ENCODE results near the gene PNPLA3.

Gene PNPLA3

DNA sequence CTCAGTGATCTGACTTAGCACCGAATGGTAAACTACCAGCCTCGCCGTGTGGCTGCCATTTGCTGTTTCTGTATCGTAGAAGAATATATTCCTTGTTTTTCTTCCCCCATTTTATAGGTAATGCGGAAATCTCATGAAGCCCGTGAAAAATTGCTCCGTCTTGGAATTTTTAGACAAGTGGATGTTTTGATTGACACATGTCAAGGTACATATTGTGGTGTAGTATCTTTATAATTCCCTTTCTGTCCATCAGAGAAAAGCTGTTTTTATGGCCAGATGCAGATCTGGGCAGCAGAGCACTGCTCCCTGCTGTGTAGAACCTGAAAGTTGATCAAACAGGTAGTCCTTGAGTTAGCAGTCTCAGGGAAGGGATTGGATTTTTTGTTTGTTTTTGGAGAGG is 45.0 kb downstream of the PNPLA3 start:
- DNase-seq: no peak

DNA sequence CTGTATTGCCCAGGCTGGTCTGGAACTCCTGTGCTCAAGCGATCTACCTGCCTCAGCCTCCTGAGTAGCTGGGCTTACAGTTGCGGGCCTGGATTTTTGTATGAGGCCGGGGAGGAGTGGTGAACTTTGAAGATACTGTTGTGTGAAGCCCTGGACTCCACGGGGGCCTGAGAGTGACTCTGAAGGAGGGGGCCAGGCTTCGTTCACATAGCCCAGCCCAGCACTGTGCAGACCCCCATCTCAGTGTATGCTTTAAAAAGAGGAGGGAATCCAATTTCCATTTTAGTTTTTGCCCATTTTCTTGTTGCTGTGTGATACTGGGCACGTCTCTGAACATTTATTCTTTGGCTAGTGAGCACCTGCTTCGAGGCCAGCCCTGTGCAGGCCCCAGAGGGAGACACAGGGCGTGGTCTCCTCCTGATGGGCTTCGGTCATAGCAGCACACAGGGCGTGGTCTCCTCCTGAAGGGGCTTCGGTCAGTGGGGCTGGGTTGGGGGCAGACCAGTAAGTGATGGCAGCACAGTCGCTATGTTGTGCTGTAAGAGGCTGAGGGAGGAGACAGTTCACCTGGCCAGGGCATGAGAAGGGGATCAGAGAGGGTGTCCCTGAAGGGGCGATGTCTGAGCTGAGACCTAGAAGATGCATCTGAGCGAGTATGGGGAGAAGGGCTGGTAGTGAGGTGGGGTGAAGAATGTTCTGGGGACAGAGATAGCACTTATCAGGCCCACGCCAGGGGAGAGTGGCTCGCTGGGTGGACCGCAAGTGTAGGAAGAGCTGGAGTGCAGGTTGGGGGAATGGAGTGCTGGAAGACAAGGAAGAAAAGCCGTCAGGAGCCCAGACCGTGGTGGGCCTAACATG is 45.6 kb downstream of the PNPLA3 start:
- no peak for DNase-seq

DNA sequence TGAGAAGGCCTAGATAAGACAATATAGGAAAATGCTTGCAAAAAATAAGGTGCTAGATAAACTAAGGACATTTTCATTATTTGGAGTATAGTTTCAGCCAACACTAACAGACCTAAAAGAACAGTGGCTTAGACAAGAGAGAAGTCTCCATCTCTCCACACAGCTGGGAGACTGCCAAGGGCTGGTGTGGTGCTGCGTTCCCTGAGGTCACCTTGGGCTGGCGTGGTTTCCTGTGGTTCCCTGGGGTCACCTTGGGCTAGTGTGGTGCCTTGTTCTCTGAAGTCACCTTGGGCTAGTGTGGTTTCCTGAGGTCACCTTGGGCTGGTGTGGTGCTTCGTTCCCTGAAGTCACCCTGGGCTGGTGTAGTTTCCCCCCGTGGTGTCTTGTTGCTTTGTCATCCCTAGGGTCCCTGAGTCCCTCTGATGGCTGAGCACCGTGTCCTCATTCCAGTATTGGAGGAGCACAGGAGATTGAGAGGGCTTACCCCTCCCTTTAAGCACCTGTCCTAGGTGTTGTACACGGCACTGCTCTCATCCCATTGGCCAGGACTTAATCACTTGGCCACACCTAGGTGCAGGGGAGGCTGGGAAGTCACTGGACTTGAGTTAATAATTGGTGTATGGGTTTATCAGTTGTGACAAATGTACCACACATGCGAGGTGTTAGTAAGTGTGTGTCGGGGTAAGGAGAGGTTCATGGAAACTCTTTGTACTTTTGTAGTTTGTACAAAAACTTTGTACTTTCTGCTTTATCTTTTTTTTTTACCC is 46.6 kb downstream of the PNPLA3 start:
- no peak for DNase-seq

DNA sequence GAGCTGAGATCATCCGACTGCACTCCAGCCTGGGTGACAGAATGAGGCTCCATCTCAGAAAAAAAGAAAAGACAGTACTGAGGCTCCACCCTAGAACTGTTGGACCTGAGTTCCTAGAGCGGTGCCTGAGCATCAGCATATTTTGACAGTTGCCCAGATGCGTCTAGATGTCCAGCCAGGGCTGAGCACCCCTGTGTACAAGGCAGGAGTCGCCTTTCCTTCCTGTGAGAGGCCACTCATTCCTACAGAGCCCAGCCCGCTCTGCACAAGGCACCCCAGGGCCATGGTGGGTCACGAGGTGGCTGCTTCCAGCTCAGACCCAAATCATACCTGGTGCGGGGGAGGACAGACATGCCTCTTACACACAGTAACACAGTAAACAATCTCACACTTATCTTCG is 47.5 kb downstream of the PNPLA3 start:
- no peak for DNase-seq

DNA sequence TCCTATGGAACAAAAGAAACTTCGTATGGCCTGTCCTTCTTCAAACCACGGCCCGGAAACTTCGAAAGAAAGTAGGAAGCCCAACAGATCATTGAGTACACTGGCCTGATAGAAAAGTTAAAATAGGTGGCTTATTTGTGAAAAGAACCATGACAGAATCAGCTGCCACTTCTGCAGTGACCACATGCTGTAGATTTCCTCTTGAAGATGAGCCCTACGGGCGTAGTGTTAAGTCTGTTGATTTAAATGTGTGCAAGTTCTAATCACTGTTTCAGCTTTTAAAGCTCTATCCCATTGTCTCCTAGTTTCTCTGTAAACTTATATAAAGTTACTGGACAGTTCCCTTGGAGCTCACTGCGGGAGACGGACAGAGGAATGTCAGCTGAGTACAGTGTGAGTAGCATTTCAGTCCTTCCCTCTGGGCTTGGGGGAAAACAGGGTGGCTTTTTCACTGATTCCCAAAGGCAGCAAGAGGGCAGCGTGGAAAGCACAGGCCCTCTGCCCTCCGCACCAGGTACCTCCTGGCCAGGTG is 49.4 kb downstream of the PNPLA3 start:
- no peak for DNase-seq

DNA sequence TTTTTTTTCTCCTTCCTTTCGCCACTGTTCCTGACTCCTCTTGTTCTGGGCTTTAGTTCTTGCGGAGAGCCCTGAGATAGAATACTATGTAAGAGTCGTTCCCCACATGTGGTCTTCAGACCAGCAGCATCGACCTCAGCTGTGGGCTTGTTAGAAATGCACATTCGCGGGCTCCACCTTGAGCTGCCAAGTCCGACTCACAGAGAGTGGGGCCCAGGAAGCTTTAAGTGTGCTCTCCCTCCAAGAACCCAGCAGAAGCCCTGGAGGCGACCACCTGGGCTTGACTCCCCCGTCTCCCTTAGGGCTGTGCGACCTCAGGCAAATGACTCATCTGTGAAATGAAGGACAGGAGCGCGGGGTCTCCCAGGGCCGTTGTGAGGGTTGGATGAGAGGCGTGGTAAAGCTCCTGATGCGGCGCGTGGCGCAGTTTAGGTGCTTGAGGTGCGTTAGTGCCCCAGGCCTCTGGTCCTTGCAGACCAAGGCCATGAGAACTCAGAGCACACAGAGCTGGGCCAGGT is 50.5 kb downstream of the PNPLA3 start:
- DNase-seq: no peak

DNA sequence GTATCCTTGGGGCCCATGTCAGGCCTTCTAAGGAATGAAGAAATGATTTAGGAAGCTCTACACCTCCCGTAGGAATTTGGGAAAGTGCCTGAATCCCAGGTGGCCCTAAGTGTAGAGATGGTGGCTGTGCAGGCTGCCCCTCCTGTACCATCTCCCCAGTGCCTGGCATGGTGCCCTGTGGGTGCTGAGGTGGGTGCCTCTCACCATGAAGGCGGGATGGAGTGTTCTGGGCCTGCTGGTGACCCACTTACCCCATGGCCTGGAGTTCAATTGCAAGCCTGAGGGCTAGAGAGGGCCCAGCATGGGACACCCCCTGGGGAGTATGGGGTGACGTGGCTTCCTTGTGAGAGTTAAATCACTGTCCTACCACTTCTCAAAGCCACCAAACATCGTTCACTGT is 51.4 kb downstream of the PNPLA3 start:
- no peak for DNase-seq

DNA sequence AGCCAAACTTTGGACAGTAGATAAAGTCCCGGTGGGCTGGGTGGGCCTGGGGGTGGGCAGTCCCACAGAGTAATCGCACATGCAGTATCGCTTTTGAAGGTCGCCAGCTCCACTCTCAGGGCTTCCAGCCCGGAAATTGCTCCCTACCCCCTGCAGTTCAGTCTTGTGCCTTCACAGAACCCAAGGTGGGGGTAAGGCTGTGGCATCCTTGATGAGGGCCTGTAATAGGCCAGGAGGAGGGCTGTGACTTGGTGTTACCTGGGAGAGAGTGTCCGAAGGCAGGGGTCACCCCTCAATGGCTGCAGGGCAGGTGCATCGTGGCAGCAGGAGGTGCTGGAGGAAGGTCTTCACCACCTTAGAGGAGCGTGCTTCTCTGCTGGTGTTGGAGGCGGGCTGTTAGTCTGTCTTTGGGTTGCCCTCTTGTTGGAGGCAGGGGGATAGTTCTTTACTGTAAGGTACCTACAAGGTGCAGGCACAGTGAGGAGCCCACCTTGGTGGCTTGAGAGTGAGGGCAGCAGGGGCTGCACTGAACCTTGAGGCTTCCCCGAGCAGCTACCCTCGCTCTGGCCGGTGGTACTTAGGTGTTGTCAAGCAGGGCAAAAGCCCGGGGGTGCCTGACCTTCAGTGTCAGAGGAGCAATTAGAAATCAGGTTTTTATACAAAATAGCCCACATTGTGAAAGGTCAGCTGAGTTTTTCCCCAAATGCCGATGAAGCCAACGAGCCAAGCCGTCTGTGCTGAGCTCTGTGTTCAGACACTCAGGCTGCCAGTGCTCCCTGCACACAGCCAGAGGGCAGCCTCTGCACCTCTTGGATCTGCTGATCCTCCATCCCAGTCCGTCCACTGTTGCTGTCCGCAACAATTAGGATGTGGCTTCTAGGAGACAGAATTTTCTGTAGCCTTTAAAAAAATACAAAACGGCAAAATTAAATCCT is 53.5 kb downstream of the PNPLA3 start:
- DNase-seq: no peak

DNA sequence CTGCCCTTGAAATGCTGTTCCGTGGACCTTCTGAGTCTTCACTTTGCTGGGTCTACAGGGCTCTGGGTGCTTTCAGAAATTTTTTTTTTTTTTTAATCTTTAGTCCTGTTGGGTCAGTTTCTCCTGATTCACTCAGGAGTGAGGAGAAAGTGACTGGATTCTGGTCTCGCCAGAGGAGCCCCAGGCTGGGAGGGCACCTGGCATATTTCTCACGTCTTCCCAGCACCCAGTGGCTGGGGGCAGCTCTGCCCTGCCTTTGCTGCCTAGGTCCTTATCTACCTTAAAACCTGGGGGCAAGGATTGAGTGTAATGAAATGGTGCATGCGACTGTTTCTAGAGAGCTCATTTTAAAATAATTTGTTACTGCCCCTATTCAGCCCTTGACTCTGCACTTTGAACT is 55.0 kb downstream of the PNPLA3 start:
- no peak for DNase-seq

DNA sequence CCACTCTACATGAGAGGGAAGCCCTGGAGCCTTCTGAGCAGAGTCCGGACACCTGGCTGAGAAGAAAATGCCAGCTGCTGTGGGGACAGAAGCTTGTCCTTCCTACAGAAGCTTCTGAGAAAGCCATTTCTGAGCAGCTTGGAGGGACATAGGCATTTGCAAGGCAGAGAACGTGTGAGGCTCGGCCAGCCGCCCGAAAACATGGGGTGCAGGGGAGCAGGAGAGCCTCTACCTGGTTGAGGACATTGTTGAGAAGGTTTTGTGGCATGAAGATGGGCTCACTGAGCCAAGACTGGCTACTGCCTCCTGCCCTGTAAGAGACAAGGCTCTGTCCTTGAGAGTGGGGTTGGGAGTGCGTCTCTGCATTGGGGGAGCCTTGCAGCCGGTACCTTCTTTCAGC is 57.0 kb downstream of the PNPLA3 start:
- no peak for DNase-seq

DNA sequence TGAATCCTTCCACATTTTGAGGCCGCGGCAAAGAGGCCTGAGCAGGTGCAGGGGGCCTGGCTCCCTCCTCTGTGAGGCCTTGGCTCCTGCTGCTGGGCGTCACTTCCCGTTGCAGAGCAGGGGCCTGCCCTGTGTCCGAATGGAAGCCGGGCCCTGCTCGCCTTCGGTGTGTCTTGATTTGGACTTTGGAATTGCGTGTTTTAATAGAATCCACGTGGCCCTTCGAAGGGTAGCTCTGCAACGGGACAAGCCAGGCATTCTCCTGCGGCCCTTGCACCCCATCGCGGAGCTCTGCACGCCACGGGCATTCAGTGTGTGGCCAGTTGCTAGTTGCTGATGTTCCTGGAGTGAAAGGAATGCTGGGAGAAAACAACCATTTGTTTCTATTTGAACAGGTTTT is 57.4 kb downstream of the PNPLA3 start:
- no peak for DNase-seq

DNA sequence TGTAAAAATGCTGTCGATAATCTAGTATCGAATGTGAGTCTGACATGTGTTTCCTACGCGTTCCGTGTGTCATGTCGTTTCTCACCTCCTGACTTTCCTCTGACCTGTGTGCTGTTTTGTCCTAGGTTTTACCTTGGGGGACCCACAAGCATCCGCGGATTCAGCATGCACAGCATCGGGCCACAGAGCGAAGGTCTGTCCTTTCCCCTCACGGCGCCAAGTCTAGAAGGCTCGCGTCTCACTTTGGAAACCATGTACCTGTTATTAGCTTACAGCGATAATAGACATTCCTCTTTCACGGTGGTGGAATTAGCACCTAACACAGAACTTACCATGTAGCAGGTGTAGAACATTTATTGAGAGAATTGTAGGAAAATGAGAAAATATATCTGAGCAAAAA is 60.2 kb downstream of the PNPLA3 start:
- no peak for DNase-seq

DNA sequence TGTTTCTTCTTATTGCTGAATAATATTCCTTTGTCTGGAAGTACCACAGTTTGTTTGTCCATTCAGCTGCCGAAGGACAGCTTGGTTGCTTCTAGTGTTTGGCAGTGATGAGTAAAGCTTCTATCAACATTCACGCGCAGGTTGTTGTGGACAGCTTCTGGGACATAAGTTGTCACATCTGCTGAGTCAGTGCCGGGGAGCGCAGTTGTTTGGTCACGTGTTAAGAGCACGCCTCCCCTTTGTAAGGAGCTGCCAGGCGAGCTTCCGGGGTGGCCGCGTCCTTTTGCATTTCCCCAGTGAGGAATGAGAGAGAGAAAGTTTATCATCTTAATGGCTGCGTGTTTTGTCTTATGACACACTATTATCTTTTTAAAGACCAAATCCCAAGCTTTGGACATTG is 61.9 kb downstream of the PNPLA3 start:
- DNase-seq: no peak

DNA sequence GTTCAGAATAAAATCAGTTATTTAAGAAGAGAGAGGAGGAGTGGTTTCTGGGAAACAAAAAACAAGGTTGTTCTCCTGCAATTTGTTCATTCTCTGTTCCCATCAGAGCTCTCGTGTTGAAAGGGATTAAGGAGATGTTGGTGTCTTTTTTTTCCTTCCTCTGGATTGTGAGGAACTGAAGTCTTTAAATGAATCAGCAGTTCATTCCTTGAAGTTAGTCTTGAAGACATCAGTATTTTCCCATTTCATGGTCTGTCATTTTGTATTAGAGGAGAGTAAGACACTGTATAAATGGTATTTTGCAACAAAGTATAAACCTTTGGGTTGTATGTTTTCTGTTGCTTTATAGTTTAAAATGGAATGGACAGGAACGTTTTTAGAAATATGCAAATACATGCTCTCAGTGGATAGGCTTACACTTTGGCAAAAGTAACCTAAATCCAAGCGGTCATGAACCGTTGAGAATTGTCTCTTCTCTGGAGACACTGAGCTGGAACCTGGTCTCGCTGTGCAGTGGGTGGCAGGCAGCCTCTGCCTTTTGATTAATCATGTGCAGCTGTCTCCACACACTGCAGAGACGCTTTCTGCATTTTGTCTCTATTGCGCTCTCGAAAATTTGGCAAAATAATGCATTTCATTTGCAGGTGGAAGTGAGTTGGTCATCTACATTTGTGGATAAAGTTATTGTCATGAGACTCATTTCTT is 64.7 kb downstream of the PNPLA3 start:
- DNase-seq: no peak

DNA sequence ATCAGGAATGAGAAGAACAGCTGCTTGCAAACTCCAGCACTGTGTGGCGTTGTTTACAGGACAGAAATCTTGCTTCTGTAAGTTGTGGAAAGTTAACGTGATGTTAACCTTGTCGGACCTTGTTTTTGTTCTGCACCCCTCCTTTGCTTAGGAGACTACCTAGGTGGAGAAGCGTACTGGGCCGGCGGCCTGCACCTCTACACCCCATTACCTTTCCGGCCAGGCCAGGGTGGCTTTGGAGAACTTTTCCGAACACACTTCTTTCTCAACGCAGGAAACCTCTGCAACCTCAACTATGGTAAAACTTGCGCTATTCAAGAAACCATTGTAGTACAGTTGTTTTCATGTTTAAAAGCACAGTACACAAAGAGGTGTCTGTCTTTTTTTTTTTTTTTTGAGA is 65.4 kb downstream of the PNPLA3 start:
- no peak for DNase-seq

DNA sequence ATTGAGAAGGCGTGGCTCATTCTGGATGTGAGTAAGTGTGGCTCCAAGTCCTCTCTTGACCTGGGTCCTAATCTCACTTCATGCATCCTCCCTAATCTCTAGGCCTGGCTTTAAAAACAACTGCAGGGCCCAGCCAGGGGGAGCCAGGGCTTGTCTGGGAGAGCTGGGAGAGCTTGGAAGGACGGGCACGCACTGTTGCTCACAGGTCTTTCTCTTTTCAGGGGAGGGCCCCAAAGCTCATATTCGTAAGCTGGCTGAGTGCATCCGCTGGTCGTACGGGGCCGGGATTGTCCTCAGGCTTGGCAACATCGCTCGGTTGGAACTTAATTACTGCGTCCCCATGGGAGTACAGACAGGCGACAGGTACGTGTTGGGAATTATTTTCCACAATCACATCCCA is 66.4 kb downstream of the PNPLA3 start:
- no peak for DNase-seq

DNA sequence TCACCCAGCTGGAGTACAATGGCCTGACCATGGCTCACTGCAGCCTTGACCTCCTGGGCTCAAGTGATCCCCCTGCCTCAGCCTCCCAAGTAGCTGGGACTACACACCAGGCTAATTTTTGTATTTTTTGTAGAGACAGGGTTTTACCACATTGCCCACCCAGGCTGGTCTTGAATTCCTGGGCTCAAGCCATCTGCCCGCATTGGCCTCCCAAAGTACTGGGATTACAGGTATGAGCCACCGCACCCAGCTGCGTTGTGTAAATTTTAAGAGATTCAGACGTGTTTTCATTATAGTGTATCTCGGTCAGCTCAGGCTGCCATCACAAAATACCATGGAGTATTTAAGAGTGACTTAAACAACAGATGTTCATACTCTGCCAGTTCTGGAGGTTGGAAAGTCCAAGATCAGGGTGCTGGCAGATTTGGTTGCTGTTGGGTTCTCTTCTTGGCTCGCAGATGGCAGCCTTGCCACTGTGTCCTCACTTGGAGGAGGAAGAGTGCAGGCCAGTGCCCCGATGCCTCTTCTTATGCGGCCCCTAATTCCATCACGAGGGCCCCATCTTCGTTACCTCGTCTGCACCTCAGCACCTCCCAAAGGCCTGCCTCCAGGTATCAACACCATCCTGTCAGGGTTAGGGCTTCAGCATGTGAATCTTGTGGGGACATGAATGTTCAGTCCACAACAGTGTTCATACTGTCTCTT is 67.9 kb downstream of the PNPLA3 start:
- DNase-seq: no peak

DNA sequence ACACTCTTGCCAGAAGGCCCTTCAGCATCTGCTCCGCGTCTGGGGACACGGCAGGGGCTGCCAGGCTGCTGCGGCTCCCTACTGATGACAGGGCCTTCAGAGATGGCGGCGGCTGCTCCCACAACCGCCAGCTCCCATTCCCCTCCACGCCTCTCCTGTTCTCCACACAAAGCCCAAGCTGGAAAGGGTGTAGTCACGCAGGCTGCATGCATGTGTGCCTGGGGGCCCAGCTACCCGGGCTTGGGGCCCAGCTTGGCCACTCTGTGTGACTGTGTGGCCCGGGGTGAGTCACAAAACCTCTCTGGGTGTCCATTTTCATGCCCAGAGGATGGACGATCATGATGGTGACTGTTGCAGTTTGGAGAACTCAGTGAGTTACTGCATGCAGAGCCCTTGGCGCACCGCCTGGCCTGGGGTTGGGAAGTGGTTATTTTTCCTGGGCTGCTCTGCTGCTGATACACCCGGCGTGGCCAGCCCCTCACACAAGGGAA is 68.8 kb downstream of the PNPLA3 start:
- no peak for DNase-seq

DNA sequence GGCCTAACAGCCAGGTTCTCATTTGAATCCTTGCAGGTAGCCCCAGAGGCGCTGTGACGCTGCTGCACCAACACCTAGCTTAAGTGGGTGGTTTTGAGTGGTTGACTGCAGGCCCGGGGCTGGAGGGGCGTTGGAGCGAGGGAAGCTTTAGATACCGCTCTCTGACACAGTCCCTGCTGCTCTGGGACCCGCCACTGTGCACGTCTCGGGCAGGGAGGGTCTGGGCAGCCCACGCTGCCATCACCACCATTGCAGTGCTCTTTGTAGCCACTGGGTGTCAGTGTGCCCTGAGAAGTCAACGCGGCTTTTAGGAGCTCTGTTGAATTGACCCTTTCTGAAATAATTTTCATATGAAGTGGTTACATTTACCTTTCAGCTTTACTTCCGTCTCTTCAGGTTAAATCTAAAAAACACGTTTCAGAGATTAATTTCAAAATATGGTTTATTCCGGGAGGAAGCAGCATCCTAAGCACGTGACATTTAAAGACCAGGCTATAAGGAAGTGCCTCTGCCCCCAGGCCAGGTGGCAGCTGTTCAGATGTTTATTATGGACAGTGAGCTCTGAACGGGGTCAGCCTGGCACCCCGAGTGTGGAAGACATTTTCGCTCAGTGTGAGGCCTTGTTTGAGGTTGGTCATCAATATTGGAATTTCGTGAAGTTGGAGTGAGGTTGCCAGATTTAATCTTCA is 69.6 kb downstream of the PNPLA3 start:
- DNase-seq: peak; percentile 59

DNA sequence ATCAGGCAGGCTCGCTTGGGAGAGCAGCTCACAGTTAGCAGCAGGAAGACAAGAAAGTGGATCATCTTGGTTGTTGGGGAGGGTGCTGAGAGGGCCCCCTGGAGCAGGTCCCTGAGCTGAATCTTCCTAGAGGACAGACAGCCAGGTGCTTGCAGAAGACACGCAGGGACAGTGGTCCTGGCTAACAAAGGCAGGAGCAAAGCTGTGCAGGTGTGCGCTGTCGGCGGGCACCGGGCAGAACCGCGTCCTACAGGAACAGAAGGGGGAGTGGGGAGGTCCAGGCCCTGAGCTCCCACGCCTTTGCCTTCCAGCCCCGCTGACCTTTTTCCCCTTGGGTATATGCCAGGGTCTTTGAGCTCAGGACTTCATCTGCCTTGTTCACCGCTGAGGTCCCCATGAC is 70.4 kb downstream of the PNPLA3 start:
- no peak for DNase-seq

DNA sequence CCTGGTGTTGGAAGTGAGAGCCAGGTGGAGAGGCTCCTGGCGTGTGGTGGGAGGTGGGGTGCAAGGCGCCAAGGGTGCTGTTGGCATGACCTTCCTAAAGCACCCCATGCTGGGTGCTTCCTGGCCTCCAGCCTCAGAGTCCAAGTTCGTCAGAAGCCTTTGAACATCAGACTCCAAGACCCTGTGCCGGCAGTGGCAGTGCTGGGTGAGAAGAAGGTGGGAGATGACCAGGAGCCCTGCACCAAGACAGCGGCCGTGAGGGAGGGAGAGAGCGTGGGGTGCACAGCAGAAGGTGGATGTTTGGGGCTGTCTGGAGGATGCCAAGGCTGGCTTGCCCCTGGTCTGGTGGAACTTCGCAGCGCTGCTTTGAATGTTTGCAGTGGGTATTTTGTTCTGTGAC is 70.8 kb downstream of the PNPLA3 start:
- DNase-seq: no peak
